Measurements from ENCODE around the gene PHYKPL. TPM values are rescaled to one million over a fixed set of nuclear protein-coding genes. Genes with fewer than 3 reads are reported as not detected.

The PHYKPL gene
- total RNA-seq, 2 donors from 2014 or later, result 78.3 to 94.8 TPM

DNA sequence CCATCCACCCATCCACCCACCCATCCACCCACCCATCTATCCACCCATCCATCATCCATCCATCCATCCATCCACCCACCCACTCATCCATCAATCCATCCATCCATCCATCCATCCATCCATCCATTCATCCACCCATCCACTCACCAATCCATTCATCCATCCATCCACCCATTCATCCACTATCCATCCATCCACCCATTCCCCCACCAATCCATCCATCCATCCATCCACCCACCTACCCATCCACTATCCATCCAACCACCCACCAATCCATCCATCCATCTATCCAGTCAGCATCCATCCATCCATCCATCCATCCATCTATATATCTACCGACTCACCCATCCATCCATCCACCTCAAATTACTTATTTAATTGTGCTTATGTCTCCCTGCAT lies 36.9 kb upstream of the PHYKPL start:
- no peak for ATAC-seq (ENCODE audit: insufficient number of reproducible peaks, low FRiP score, low read depth)
- Histone ChIP-seq H3K27ac (no peak overlapping the region), H3K9me3 (no peaks in the 10 kb centered on the region), H3K4me3 (no peak overlapping the region), H3K36me3 (no peaks in the 10 kb centered on the region), H3K27me3 (replicated peaks; ENCODE audit: insufficient read depth) (no peaks in the 10 kb centered on the region), H3K4me1 (ENCODE audit: control insufficient read depth in 1 of 2, low read depth in 2 of 2) (peaks cover 0 to 4% of the 10 kb centered on the region in 2 donors)
- TF ChIP-seq, protein P1, sequence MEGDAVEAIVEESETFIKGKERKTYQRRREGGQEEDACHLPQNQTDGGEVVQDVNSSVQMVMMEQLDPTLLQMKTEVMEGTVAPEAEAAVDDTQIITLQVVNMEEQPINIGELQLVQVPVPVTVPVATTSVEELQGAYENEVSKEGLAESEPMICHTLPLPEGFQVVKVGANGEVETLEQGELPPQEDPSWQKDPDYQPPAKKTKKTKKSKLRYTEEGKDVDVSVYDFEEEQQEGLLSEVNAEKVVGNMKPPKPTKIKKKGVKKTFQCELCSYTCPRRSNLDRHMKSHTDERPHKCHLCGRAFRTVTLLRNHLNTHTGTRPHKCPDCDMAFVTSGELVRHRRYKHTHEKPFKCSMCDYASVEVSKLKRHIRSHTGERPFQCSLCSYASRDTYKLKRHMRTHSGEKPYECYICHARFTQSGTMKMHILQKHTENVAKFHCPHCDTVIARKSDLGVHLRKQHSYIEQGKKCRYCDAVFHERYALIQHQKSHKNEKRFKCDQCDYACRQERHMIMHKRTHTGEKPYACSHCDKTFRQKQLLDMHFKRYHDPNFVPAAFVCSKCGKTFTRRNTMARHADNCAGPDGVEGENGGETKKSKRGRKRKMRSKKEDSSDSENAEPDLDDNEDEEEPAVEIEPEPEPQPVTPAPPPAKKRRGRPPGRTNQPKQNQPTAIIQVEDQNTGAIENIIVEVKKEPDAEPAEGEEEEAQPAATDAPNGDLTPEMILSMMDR (IDR thresholded peaks at IDR 0.05), result no peak
- DNase-seq (ENCODE audit: low spot score), result no peak

DNA sequence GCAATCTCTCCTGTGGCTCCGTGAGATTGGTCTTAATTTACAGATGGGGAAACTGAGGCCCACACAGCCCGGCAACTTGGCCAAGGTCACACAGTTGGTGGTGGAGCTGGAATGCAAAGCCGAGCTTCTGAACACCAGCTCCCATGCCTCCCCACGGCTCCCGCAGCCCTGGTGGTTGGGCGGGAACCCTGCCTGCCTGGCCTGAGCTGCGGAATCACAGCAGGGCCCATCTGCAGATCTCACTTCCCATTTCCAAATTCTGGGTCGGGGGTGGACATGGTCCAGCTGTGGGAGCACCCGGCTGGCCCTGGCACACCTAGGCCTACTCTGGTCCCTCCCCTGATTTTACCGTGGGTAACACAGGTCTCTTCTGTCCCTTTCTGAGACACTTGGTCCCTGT lies 35.3 kb upstream of the PHYKPL start:
- DNase-seq (ENCODE audit: low spot score) (no peak), ATAC-seq (ENCODE audit: insufficient number of reproducible peaks, low FRiP score, low read depth) (no peak)
- H3K9me3 ChIP-seq, result no peaks in the 10 kb centered on the region
- no peak overlapping the region for H3K4me3 ChIP-seq
- no peaks in the 10 kb centered on the region for H3K27me3 ChIP-seq (replicated peaks; ENCODE audit: insufficient read depth)
- H3K27ac ChIP-seq, result no peak overlapping the region
- H3K36me3 ChIP-seq, result no peaks in the 10 kb centered on the region
- peaks cover 0 to 4% of the 10 kb centered on the region in 2 donors for H3K4me1 ChIP-seq (ENCODE audit: control insufficient read depth in 1 of 2, low read depth in 2 of 2)
- TF ChIP-seq, protein P1 (IDR thresholded peaks at IDR 0.05), result no peak

DNA sequence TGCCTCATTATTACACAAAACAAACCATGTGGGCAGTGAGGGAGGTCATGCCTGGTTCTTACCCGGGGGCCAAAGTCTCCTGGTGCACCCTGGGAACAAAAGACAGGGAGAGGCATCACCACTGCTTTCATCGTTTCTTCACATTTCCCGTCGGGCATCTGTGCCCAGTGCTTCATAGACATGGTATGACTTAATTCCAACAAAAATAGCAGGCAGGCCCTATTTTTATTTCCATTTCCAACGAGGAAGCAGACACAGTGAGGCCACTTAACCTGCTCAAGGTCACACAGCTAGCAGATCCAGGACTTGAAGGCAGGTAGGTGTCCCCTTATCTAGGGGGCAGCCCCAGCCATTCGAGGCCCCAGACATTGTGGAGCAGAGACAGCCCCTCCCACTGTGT lies 34.6 kb upstream of the PHYKPL start:
- no peak for ATAC-seq (ENCODE audit: insufficient number of reproducible peaks, low FRiP score, low read depth)

DNA sequence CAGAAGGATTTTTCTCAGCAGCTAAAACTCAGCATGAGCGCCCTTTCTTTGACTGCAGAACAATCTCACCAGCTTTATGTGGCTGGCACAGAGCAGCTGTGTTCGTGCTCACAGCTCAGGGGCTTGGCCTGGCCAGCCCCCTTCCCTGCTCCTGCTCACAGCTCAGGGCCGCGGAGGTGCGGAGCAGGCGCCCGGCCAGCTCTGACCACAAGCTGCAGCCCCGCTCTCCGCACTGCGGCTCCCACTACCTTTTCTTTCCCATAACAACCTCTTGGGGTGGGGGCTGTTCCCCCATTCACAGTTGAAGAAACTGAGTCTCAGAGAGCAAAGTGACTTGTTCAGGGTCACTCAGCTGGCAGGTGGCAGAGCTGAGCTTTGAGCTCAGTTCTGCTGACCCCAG lies 34.0 kb upstream of the PHYKPL start:
- Histone ChIP-seq H3K27me3 (replicated peaks; ENCODE audit: insufficient read depth) (no peaks in the 10 kb centered on the region), H3K9me3 (no peaks in the 10 kb centered on the region), H3K4me3 (no peak overlapping the region), H3K27ac (no peak overlapping the region), H3K36me3 (no peaks in the 10 kb centered on the region), H3K4me1 (ENCODE audit: control insufficient read depth in 1 of 2, low read depth in 2 of 2) (peaks cover 0 to 4% of the 10 kb centered on the region in 2 donors)
- DNase-seq (ENCODE audit: low spot score) (no peak), ATAC-seq (ENCODE audit: insufficient number of reproducible peaks, low FRiP score, low read depth) (no peak)
- TF ChIP-seq, protein P1 (IDR thresholded peaks at IDR 0.05), result no peak

More for the DNA sequence above, 34.6 kb upstream of the PHYKPL start:
- Histone ChIP-seq H3K27ac (no peak overlapping the region), H3K36me3 (no peaks in the 10 kb centered on the region), H3K4me1 (ENCODE audit: control insufficient read depth in 1 of 2, low read depth in 2 of 2) (peaks cover 0 to 4% of the 10 kb centered on the region in 2 donors), H3K27me3 (replicated peaks; ENCODE audit: insufficient read depth) (no peaks in the 10 kb centered on the region), H3K4me3 (no peak overlapping the region), H3K9me3 (no peaks in the 10 kb centered on the region)
- no peak for DNase-seq (ENCODE audit: low spot score)
- TF ChIP-seq, protein P1 (IDR thresholded peaks at IDR 0.05), result no peak

DNA sequence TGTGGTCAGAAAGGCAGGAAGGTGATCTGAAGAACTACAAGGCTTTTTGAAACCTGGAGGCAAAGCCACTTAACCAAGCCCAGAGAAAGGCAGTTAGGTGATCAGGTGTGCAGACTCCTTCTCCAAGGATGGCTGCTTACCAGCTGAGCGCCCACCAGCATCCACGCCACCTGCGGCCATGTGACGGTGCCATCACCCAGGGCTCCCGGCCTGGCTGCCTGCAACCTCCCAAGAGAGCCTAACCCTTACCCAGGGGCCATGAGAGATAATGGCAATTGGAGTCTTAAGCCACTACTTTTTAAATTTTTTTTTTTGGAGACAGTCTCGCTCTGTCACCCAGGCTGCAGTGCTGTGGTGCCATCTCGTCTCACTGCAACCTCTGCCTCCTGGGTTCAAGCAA lies 33.1 kb upstream of the PHYKPL start:
- ATAC-seq (ENCODE audit: insufficient number of reproducible peaks, low FRiP score, low read depth), result no peak
- DNase-seq (ENCODE audit: low spot score), result no peak
- no peaks in the 10 kb centered on the region for H3K36me3 ChIP-seq
- H3K4me1 ChIP-seq (ENCODE audit: control insufficient read depth in 1 of 2, low read depth in 2 of 2), result peaks cover 0 to 4% of the 10 kb centered on the region in 2 donors
- no peak overlapping the region for H3K27ac ChIP-seq
- H3K9me3 ChIP-seq, result no peaks in the 10 kb centered on the region
- H3K27me3 ChIP-seq (replicated peaks; ENCODE audit: insufficient read depth), result no peaks in the 10 kb centered on the region
- TF ChIP-seq, protein P1 (IDR thresholded peaks at IDR 0.05), result no peak
- no peak overlapping the region for H3K4me3 ChIP-seq

Data from thoracic aorta (tissue), 2 donors.